OCI-LY1 (cell line): ENCODE measurements around the gene UGT1A5.

Source experiments
- H2AFZ ChIP-seq: fragments of 200-600 bp; sonication (generic), shearing (Covaris generic); 2 replicates; pipeline ENCODE4 v1.6.0; 2014; ENCODE audit warnings: antibody characterized with exemption, mild to moderate bottlenecking, low read length
- H3F3A ChIP-seq: fragments of 200-600 bp; sonication (generic), shearing (Covaris generic); 2 replicates; pipeline ENCODE4 v1.6.0; 2014; ENCODE audit warnings: mild to moderate bottlenecking, antibody characterized with exemption, low read length, moderate library complexity; ENCODE audit not compliant: insufficient read depth
- H3K27ac ChIP-seq: fragments of 200-600 bp; sonication (generic); 2 replicates; pipeline ENCODE4 v1.5.1; 2014; ENCODE audit warnings: low read length, mixed run types, mild to moderate bottlenecking, low read depth; ENCODE audit not compliant: poor library complexity, severe bottlenecking
- H3K27me3 ChIP-seq: fragments of 200-600 bp; sonication (generic); 2 replicates; pipeline ENCODE4 v1.6.0; 2014; ENCODE audit warnings: antibody characterized with exemption, mild to moderate bottlenecking, low read length, moderate library complexity; ENCODE audit not compliant: insufficient read depth
- H3K36me3 ChIP-seq: fragments of 200-600 bp; sonication (generic); 2 replicates; pipeline ENCODE4 v1.6.1; 2014; ENCODE audit warnings: mild to moderate bottlenecking, antibody characterized with exemption, low read length, moderate library complexity, mixed read lengths; ENCODE audit not compliant: insufficient read depth
- H3K4me1 ChIP-seq: fragments of 200-600 bp; sonication (generic); 2 replicates; pipeline ENCODE4 v1.5.1; 2014; ENCODE audit warnings: mild to moderate bottlenecking, low read length, moderate library complexity; ENCODE audit not compliant: insufficient read depth, severe bottlenecking
- H3K4me2 ChIP-seq: fragments of 200-600 bp; sonication (generic), shearing (Covaris generic); 2 replicates; pipeline ENCODE4 v1.6.1; 2014; ENCODE audit warnings: low read length
- H3K4me3 ChIP-seq: fragments of 200-600 bp; sonication (generic); 2 replicates; pipeline ENCODE4 v1.5.1; 2014; ENCODE audit warnings: low read length, low read depth, mild to moderate bottlenecking, mixed read lengths; ENCODE audit not compliant: poor library complexity, severe bottlenecking
- H3K79me2 ChIP-seq: fragments of 200-600 bp; shearing (Covaris generic); 2 replicates; pipeline ENCODE4 v1.6.1; 2016; ENCODE audit warnings: mixed run types, low read length, mixed read lengths; ENCODE audit not compliant: insufficient read depth
- H3K9ac ChIP-seq: fragments of 200-600 bp; sonication (generic), shearing (Covaris generic); 2 replicates; pipeline ENCODE4 v1.6.1; 2014; ENCODE audit warnings: mild to moderate bottlenecking, low read length, mixed read lengths
- H3K9me2 ChIP-seq: fragments of 200-600 bp; sonication (generic), shearing (Covaris generic); 2 replicates; pipeline ENCODE4 v1.6.1; 2014; ENCODE audit warnings: low read depth, mild to moderate bottlenecking, low read length, mixed read lengths
- H3K9me3 ChIP-seq: fragments of 200-600 bp; shearing (Covaris generic); 2 replicates; pipeline ENCODE4 v1.6.1; 2014; ENCODE audit warnings: low read length, mixed read lengths
- H4K20me1 ChIP-seq: fragments of 200-600 bp; sonication (generic), shearing (Covaris generic); 2 replicates; pipeline ENCODE4 v1.6.0; 2016; ENCODE audit warnings: mild to moderate bottlenecking, low read length; ENCODE audit not compliant: insufficient read depth
- EZH2 ChIP-seq: fragments of 200-600 bp; sonication (generic), shearing (Covaris generic); IDR thresholded peaks from 2 replicates; pipeline ENCODE4 v1.8.0; 2017; ENCODE audit warnings: borderline replicate concordance, mixed run types, mild to moderate bottlenecking, antibody characterized with exemption, low read length, moderate library complexity, mixed read lengths
- TF ChIP-seq, protein P1 (sequence below): fragments of 200-600 bp; sonication (generic), shearing (Covaris generic); IDR thresholded peaks from 2 replicates; pipeline ENCODE4 v1.5.1; 2017; ENCODE audit warnings: mild to moderate bottlenecking, antibody characterized with exemption, low read length, moderate library complexity, mixed read lengths

Gene UGT1A5

DNA sequence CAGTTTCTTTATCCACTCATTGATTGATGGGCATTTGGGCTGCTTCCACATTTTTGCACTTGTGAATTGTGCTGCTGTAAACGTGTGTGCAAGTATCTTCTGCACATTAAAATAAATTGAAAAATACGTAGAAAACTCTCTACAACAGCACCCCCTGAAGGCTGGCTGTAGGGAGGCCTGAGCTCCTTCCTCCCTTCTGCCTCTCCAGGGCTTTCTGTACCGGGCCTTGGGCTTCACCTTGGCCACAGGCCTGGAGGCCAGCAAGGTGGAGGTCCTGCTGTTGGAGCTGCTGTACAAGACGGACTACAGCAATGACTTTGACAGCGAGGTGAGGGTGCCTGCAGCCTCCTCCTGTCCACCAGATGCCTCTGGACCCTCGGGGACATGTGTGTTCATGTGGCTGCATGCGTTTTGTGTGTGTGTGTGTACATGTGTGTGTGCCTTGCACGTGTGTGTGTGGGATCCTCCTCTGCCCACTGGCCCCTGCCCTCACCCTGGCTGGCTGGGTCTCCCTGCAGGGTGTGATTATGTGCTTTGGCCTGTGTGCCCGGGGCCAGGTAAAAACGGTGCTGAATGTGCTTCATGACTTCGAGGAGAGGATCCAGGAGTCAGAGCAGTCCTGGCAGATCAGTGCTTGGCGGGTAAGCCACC, 94.6 kb downstream of the UGT1A5 start:
- Histone ChIP-seq H3F3A (no peaks in the 10 kb centered on the region), H3K27me3 (no peaks in the 10 kb centered on the region), H3K4me1 (no peaks in the 10 kb centered on the region), H3K9me3 (no peaks in the 10 kb centered on the region), H2AFZ (no peak overlapping the region), H4K20me1 (no peaks in the 10 kb centered on the region), H3K79me2 (no peaks in the 10 kb centered on the region), H3K4me3 (no peak overlapping the region), H3K9ac (no peak overlapping the region), H3K27ac (no peak overlapping the region), H3K9me2 (no peaks in the 10 kb centered on the region), H3K36me3 (no peaks in the 10 kb centered on the region; the same call in 1 of the 2 replicates), H3K4me2 (no peak overlapping the region)
- no peak for TF ChIP-seq EZH2
- TF ChIP-seq, protein P1, sequence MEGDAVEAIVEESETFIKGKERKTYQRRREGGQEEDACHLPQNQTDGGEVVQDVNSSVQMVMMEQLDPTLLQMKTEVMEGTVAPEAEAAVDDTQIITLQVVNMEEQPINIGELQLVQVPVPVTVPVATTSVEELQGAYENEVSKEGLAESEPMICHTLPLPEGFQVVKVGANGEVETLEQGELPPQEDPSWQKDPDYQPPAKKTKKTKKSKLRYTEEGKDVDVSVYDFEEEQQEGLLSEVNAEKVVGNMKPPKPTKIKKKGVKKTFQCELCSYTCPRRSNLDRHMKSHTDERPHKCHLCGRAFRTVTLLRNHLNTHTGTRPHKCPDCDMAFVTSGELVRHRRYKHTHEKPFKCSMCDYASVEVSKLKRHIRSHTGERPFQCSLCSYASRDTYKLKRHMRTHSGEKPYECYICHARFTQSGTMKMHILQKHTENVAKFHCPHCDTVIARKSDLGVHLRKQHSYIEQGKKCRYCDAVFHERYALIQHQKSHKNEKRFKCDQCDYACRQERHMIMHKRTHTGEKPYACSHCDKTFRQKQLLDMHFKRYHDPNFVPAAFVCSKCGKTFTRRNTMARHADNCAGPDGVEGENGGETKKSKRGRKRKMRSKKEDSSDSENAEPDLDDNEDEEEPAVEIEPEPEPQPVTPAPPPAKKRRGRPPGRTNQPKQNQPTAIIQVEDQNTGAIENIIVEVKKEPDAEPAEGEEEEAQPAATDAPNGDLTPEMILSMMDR: peak; percentile 5; the same call in 1 of the 2 replicates

- TF ChIP-seq, protein P1: no peak
- no peak for TF ChIP-seq EZH2
- Histone ChIP-seq H3K27ac (no peak overlapping the region), H3F3A (no peaks in the 10 kb centered on the region), H3K4me1 (no peaks in the 10 kb centered on the region), H3K9ac (no peak overlapping the region), H3K4me3 (no peak overlapping the region), H3K27me3 (no peaks in the 10 kb centered on the region), H3K79me2 (no peaks in the 10 kb centered on the region), H3K9me3 (no peaks in the 10 kb centered on the region), H3K9me2 (no peaks in the 10 kb centered on the region), H3K36me3 (no peaks in the 10 kb centered on the region; the same call in 1 of the 2 replicates), H2AFZ (no peak overlapping the region), H3K4me2 (no peak overlapping the region), H4K20me1 (no peaks in the 10 kb centered on the region)
These were observed 95.5 kb downstream of the UGT1A5 start for GRCh38 chr2:233807966-233808935.

DNA sequence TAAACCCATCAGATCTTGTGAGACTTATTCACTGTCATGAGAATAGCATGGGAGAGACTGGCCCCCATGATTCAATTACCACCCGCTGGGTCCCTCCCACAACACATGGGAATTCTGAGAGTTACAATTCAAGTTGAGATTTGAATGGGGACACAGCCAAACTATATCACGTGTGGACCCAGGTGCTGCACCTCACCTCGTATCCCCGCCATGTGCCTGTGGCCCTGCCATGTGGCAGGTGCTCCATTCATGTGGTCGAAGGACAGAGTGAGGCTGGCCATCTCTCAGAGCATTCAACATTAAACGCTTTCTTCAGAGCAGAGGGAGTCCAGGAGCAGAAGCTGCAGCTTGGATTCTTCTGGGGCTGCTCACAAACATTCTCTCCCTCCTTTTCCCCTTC, 97.7 kb downstream of the UGT1A5 start:
- H3K27me3 ChIP-seq: no peaks in the 10 kb centered on the region
- H3K36me3 ChIP-seq: no peaks in the 10 kb centered on the region; the same call in 1 of the 2 replicates
- no peak for TF ChIP-seq EZH2
- TF ChIP-seq, protein P1: no peak

More for the DNA sequence above, 97.7 kb downstream of the UGT1A5 start:
- H2AFZ ChIP-seq: no peak overlapping the region
- H3K4me1 ChIP-seq: no peaks in the 10 kb centered on the region
- no peaks in the 10 kb centered on the region for H3K9me2 ChIP-seq
- no peaks in the 10 kb centered on the region for H3K9me3 ChIP-seq
- H3K79me2 ChIP-seq: no peaks in the 10 kb centered on the region
- H4K20me1 ChIP-seq: no peaks in the 10 kb centered on the region
- no peak overlapping the region for H3K4me3 ChIP-seq
- H3K4me2 ChIP-seq: no peak overlapping the region
- H3F3A ChIP-seq: no peaks in the 10 kb centered on the region
- H3K9ac ChIP-seq: no peak overlapping the region
- no peak overlapping the region for H3K27ac ChIP-seq
